Measurements from ENCODE around the gene GFM1. TPM values are rescaled to one million over a fixed set of nuclear protein-coding genes. Genes with fewer than 3 reads are reported as not detected.

Gene GFM1
- total and polyA plus RNA-seq, 2 of the 13 experiments (the other 11 are each of a cell fraction or from before 2014, with no cell fraction given) = 10.5 to 59.0 TPM

DNA sequence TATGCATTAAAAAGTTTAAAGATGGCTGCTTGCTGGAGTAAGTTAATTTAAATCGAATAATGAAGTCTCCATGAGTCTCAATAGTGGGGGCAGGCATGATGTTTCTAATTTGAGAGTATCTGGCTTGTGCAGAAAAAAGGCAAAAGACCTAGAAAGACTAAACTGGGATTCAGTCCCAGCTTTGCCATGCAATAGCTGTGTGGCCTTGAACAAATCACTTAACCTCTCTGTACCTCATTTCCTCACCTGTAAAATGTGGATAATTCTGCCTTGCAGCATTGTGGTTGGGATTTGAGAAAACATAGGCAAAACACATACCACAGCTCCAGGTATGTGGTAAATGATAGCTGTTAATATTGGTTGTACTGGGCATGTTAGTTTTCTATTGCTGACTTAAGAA is 19.5 kb downstream of the GFM1 start:
- WGBS (ENCODE audit: low lambda C conversion rate) = 93% methylated on average over 1 of the region's 1 CpG
- intact Hi-C loops (cut with micrococcal nuclease; ENCODE audit: unreplicated experiment) = no loop called here
- H3K36me3 ChIP-seq (replicated peaks in 1 of 2; ENCODE audit: control insufficient read depth in 1 of 2, insufficient read depth in 2 of 2, low read length in 2 of 2) = peaks cover 12 to 67% of the 10 kb centered on the region in 2 experiments

DNA sequence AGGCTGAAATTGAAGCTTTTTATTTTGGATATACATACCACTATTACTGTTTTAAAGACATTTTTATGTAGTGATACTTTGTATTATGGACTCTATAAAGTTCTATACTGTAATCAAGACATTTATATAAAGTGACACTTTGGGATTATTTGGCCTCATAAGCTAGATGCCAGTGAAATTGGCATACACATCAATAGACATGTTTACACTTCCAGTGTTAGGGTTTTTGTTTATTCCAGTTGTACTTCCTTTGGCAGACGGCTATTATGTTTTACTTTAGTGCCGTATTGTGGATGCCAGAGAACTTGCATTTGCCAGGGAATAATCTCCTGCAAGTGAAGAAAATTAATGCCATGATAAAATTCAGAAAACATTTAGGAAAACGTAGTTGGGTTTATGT is 22.1 kb downstream of the GFM1 start:
- H3K9me3 ChIP-seq (ENCODE audit: low read length) = no peaks in the 10 kb centered on the region
- H3K27me3 ChIP-seq (ENCODE audit: control insufficient read depth in 1 of 2, insufficient read depth in 2 of 2, low read length in 2 of 2) = no peaks in the 10 kb centered on the region
- in situ Hi-C loops (cut with HindIII; ENCODE audit: extremely low pct_ligation_motif_present, low pct_unique_long_range_greater_than_20kb) = no loop called here
- H3K79me2 ChIP-seq (ENCODE audit: insufficient read depth, low read length) = no peaks in the 10 kb centered on the region
- no peak for ATAC-seq
- no TSS peak for BruUV-seq (replicated peaks)
- H3K27ac ChIP-seq (ENCODE audit: extremely low read length, insufficient read depth, low read length) = no peak overlapping the region
- H3K9ac ChIP-seq (ENCODE audit: insufficient read depth, low read depth, low read length) = no peak overlapping the region
- WGBS (ENCODE audit: low lambda C conversion rate) = 99% methylated on average over 3 of the region's 3 CpGs
- no peak for DNase-seq (ENCODE audit: low spot score)
- H3K4me2 ChIP-seq (ENCODE audit: low read depth, low read length) = no peak overlapping the region
- no peak overlapping the region for H2AFZ ChIP-seq (ENCODE audit: low read length)
- CTCF ChIA-PET (ENCODE audit: low intra/inter-chr PET ratio, low total read pairs) = no interaction called here
- intact Hi-C loops (cut with micrococcal nuclease; ENCODE audit: unreplicated experiment) = no loop called here
- no peak for FAIRE-seq
- no peaks in the 10 kb centered on the region for H3K4me1 ChIP-seq (ENCODE audit: insufficient read depth, low read length)
- peaks cover 7 to 52% of the 10 kb centered on the region in 2 experiments for H3K36me3 ChIP-seq (replicated peaks in 1 of 2; ENCODE audit: control insufficient read depth in 1 of 2, insufficient read depth in 2 of 2, low read length in 2 of 2)
- H3K4me3 ChIP-seq (replicated peaks in 1 of 3; ENCODE audit: insufficient read depth in 1 of 3, low read depth in 2 of 3, low read length in 3 of 3) = no peak overlapping the region
- POLR2A ChIA-PET = no interaction called here
- no peaks in the 10 kb centered on the region; the same call in 1 of the 2 replicates for H4K20me1 ChIP-seq (ENCODE audit: insufficient read depth, low read length)
- TF ChIP-seq RERE (CRISPR knock-in tag; IDR thresholded peaks at IDR 0.05; ENCODE audit: low read depth) (no peak), POLR2AphosphoS5 (IDR thresholded peaks at IDR 0.05; ENCODE audit: low read depth, low read length) (no peak), ZBTB20 (CRISPR knock-in tag; IDR thresholded peaks at IDR 0.05; ENCODE audit: borderline replicate concordance, low read depth) (no peak), GATAD2A (CRISPR knock-in tag; IDR thresholded peaks at IDR 0.05) (no peak), LBX2 (CRISPR knock-in tag; IDR thresholded peaks at IDR 0.05; ENCODE audit: borderline replicate concordance) (no peak), ZNF713 (CRISPR knock-in tag; IDR thresholded peaks at IDR 0.05) (no peak), ZNF784 (CRISPR knock-in tag; IDR thresholded peaks at IDR 0.05; ENCODE audit: borderline replicate concordance) (no peak), DMAP1 (CRISPR knock-in tag; IDR thresholded peaks at IDR 0.05) (no peak)

More for the DNA sequence above, 19.5 kb downstream of the GFM1 start:
- Histone ChIP-seq H2AFZ (ENCODE audit: low read length) (no peak overlapping the region), H3K4me1 (ENCODE audit: insufficient read depth, low read length) (no peaks in the 10 kb centered on the region), H3K79me2 (ENCODE audit: insufficient read depth, low read length) (no peaks in the 10 kb centered on the region), H3K9ac (ENCODE audit: insufficient read depth, low read depth, low read length) (no peak overlapping the region), H3K4me2 (ENCODE audit: low read depth, low read length) (no peak overlapping the region), H3K4me3 (replicated peaks in 1 of 3; ENCODE audit: insufficient read depth in 1 of 3, low read depth in 2 of 3, low read length in 3 of 3) (no peak overlapping the region), H3K27ac (ENCODE audit: extremely low read length, insufficient read depth, low read length) (no peak overlapping the region), H3K9me3 (ENCODE audit: low read length) (no peaks in the 10 kb centered on the region), H3K27me3 (ENCODE audit: control insufficient read depth in 1 of 2, insufficient read depth in 2 of 2, low read length in 2 of 2) (no peaks in the 10 kb centered on the region), H4K20me1 (ENCODE audit: insufficient read depth, low read length) (no peaks in the 10 kb centered on the region; the same call in 1 of the 2 replicates)
- FAIRE-seq = no peak
- CTCF ChIA-PET (ENCODE audit: low intra/inter-chr PET ratio, low total read pairs) = no interaction called here
- BruUV-seq (replicated peaks) = no TSS peak
- in situ Hi-C loops (cut with HindIII; ENCODE audit: extremely low pct_ligation_motif_present, low pct_unique_long_range_greater_than_20kb) = no loop called here
- TF ChIP-seq, protein P1, sequence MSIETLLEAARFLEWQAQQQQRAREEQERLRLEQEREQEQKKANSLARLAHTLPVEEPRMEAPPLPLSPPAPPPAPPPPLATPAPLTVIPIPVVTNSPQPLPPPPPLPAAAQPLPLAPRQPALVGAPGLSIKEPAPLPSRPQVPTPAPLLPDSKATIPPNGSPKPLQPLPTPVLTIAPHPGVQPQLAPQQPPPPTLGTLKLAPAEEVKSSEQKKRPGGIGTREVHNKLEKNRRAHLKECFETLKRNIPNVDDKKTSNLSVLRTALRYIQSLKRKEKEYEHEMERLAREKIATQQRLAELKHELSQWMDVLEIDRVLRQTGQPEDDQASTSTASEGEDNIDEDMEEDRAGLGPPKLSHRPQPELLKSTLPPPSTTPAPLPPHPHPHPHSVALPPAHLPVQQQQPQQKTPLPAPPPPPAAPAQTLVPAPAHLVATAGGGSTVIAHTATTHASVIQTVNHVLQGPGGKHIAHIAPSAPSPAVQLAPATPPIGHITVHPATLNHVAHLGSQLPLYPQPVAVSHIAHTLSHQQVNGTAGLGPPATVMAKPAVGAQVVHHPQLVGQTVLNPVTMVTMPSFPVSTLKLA (IDR thresholded peaks at IDR 0.05) = no peak
- TF ChIP-seq RORA (CRISPR knock-in tag; IDR thresholded peaks at IDR 0.05) (no peak), ZNF768 (CRISPR knock-in tag; IDR thresholded peaks at IDR 0.05) (peak; percentile 30; the same call in 1 of the 2 replicates), ZNF766 (CRISPR knock-in tag; IDR thresholded peaks at IDR 0.05; ENCODE audit: borderline replicate concordance) (no peak)
- no peak for ATAC-seq
- POLR2A ChIA-PET = no interaction called here
- DNase-seq (ENCODE audit: low spot score) = no peak
